ENCODE results near the gene HAL.

Gene HAL

GRCh38 chr12:96044017-96044942, 48.1 kb upstream of the HAL start:
- H3K4me1 ChIP-seq (ENCODE audit: control insufficient read depth, insufficient read depth, low read length), result peaks cover 11% of the 10 kb centered on the region
- H3K36me3 ChIP-seq (ENCODE audit: control insufficient read depth in 2 of 2, insufficient read depth in 1 of 2, low read length in 2 of 2), result no peaks in the 10 kb centered on the region
- H3K9me3 ChIP-seq (ENCODE audit: control insufficient read depth, insufficient read depth, low read depth, low read length), result no peaks in the 10 kb centered on the region
- no peak overlapping the region for H3K4me3 ChIP-seq (ENCODE audit: low read depth, low read length)
- no peak for TF ChIP-seq GLIS1 (tag by site-specific recombination; IDR thresholded peaks at IDR 0.05)
- TF ChIP-seq ZNF707 (tag by site-specific recombination; IDR thresholded peaks at IDR 0.05), result no peak
- TF ChIP-seq ZNF701 (tag by site-specific recombination; IDR thresholded peaks at IDR 0.05), result no peak
- TF ChIP-seq GLI2 (tag by site-specific recombination; IDR thresholded peaks at IDR 0.05; ENCODE audit: borderline replicate concordance, low read depth), result no peak
- no peak for TF ChIP-seq ZNF169 (tag by site-specific recombination; IDR thresholded peaks at IDR 0.05)
- no peak for TF ChIP-seq TRIM28 (IDR thresholded peaks at IDR 0.05; ENCODE audit: borderline replicate concordance, low read length)
- TF ChIP-seq ZNF521 (tag by site-specific recombination; IDR thresholded peaks at IDR 0.05), result no peak
- TF ChIP-seq WT1 (tag by site-specific recombination; IDR thresholded peaks at IDR 0.05), result no peak
- TF ChIP-seq ZNF768 (tag by site-specific recombination; IDR thresholded peaks at IDR 0.05), result no peak
- no peak for TF ChIP-seq ELK4 (IDR thresholded peaks at IDR 0.05; ENCODE audit: borderline replicate concordance, low read depth, low read length)
- TF ChIP-seq ZNF341 (tag by site-specific recombination; IDR thresholded peaks at IDR 0.05; ENCODE audit: low read depth), result no peak
- no peak for TF ChIP-seq FEZF1 (tag by site-specific recombination; IDR thresholded peaks at IDR 0.05)
- H3K27ac ChIP-seq (ENCODE audit: extremely low read depth, low read depth, low read length), result no peak overlapping the region
- ChIA-PET POLR2A (no interaction called here), CTCF (interaction anchor here (0.7 kb wide), 1 partner anchor 11 kb away, joined by 3 read pairs; no protein-coding TSS in a partner anchor)

- POLR2A ChIA-PET, result no interaction called here
- no peak for TF ChIP-seq ZNF510 (tag by site-specific recombination; IDR thresholded peaks at IDR 0.05; ENCODE audit: insufficient replicate concordance)
- TF ChIP-seq BCL6B (tag by site-specific recombination; IDR thresholded peaks at IDR 0.05), result no peak
- TF ChIP-seq ZNF777 (tag by site-specific recombination; IDR thresholded peaks at IDR 0.05; ENCODE audit: borderline replicate concordance), result no peak
- no peak for TF ChIP-seq MYNN (tag by site-specific recombination; IDR thresholded peaks at IDR 0.05; ENCODE audit: borderline replicate concordance)
- TF ChIP-seq ZNF654 (tag by site-specific recombination; IDR thresholded peaks at IDR 0.05; ENCODE audit: low read depth), result no peak
- TF ChIP-seq ZNF155 (tag by site-specific recombination; IDR thresholded peaks at IDR 0.05), result no peak
- no peak for TF ChIP-seq ZNF449 (tag by site-specific recombination; IDR thresholded peaks at IDR 0.05)
- TF ChIP-seq KLF8 (tag by site-specific recombination; IDR thresholded peaks at IDR 0.05), result no peak
- no peak for TF ChIP-seq ZNF704 (tag by site-specific recombination; IDR thresholded peaks at IDR 0.05)
- TF ChIP-seq ZNF280D (tag by site-specific recombination; IDR thresholded peaks at IDR 0.05), result no peak
- no peak for TF ChIP-seq ZNF214 (tag by site-specific recombination; IDR thresholded peaks at IDR 0.05; ENCODE audit: borderline replicate concordance)
- no peak for TF ChIP-seq ZNF146 (tag by site-specific recombination; IDR thresholded peaks at IDR 0.05)
- TF ChIP-seq ZNF791 (tag by site-specific recombination; IDR thresholded peaks at IDR 0.05), result no peak
- Histone ChIP-seq H3K9me3 (ENCODE audit: control insufficient read depth, insufficient read depth, low read depth, low read length) (no peaks in the 10 kb centered on the region), H3K36me3 (ENCODE audit: control insufficient read depth in 2 of 2, insufficient read depth in 1 of 2, low read length in 2 of 2) (no peaks in the 10 kb centered on the region), H3K27ac (ENCODE audit: extremely low read depth, low read depth, low read length) (no peak overlapping the region), H3K4me1 (ENCODE audit: control insufficient read depth, insufficient read depth, low read length) (no peaks in the 10 kb centered on the region), H3K4me3 (ENCODE audit: low read depth, low read length) (no peak overlapping the region)
- CTCF ChIA-PET, result interaction anchor here (0.9 kb wide), 1 partner anchor 20 kb away, joined by 3 read pairs; no protein-coding TSS in a partner anchor
Observed at GRCh38 chr12:96041181-96041580, 45.0 kb upstream of the HAL start.
